Esophagus muscularis mucosa (tissue), 3 donors: ENCODE results near the gene DSCAML1.

Experiments used
- POLR2A ChIP-seq: fragments of 450-650 bp; IDR thresholded peaks from one replicate; pipeline ENCODE4 v1.6.1; 2017; ENCODE audit warnings: antibody characterized with exemption, moderate library complexity, mild to moderate bottlenecking, low read depth
- TF ChIP-seq, protein P1 (sequence below), 3 experiments: fragments of 200-600 bp in 2 of 3; fragments of 450-650 bp in 1 of 3; sonication (generic) in 2 of 3; IDR thresholded peaks; one replicate each; pipeline ENCODE4 v1.5.1; 2017 to 2019; ENCODE audit warnings: antibody characterized with exemption in 3 of 3, mild to moderate bottlenecking in 2 of 3, moderate library complexity in 1 of 3

GRCh38 chr11:117684731-117685130 lies 112.3 kb downstream of the DSCAML1 start:
- TF ChIP-seq POLR2A = no peak
- TF ChIP-seq, protein P1, sequence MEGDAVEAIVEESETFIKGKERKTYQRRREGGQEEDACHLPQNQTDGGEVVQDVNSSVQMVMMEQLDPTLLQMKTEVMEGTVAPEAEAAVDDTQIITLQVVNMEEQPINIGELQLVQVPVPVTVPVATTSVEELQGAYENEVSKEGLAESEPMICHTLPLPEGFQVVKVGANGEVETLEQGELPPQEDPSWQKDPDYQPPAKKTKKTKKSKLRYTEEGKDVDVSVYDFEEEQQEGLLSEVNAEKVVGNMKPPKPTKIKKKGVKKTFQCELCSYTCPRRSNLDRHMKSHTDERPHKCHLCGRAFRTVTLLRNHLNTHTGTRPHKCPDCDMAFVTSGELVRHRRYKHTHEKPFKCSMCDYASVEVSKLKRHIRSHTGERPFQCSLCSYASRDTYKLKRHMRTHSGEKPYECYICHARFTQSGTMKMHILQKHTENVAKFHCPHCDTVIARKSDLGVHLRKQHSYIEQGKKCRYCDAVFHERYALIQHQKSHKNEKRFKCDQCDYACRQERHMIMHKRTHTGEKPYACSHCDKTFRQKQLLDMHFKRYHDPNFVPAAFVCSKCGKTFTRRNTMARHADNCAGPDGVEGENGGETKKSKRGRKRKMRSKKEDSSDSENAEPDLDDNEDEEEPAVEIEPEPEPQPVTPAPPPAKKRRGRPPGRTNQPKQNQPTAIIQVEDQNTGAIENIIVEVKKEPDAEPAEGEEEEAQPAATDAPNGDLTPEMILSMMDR (IDR thresholded peaks at IDR 0.05) = no peak
